K562 (cell line): Measurements from ENCODE around the gene HIP1R. TPM values are rescaled to one million over a fixed set of nuclear protein-coding genes. Genes with fewer than 3 reads are reported as not detected.

Source experiments
- CREB3L1 ChIP-seq: fragments of 450-650 bp; IDR thresholded peaks from 2 replicates; pipeline ENCODE4 v1.6.1; 2014; ENCODE audit warnings: low read depth, mild to moderate bottlenecking, moderate library complexity, borderline replicate concordance
- FOXK2 ChIP-seq, 2 experiments: fragments of 450-650 bp; IDR thresholded peaks in 1 of 2; conservative IDR thresholded peaks in 1 of 2; 2 replicates each; pipeline ENCODE4 v1.6.1; 2016; ENCODE audit warnings: low read depth in 2 of 2, mild to moderate bottlenecking in 1 of 2
- FOXP1 ChIP-seq: sonication (generic); formaldehyde crosslinking; IDR thresholded peaks from 2 replicates; pipeline ENCODE4 v1.8.0; 2022; ENCODE audit warnings: mild to moderate bottlenecking, missing genetic modification reagents
- MEF2D ChIP-seq: conservative IDR thresholded peaks from 2 replicates; pipeline ENCODE4 v1.6.1; 2016; ENCODE audit warnings: low read depth, missing genetic modification characterization, missing compliant biosample characterization
- MNT ChIP-seq, 2 experiments: fragments of 450-650 bp; conservative IDR thresholded peaks; 2 replicates each; pipeline ENCODE4 v1.6.1; 2017; ENCODE audit warnings: mild to moderate bottlenecking in 2 of 2, moderate library complexity in 2 of 2
- PRMT5 ChIP-seq: sonication (generic); formaldehyde crosslinking; IDR thresholded peaks from 2 replicates; pipeline ENCODE4 v1.5.0; 2020; ENCODE audit warnings: missing genetic modification reagents
- RAD21 ChIP-seq, 2 experiments: fragments of 250-450 bp in 1 of 2; fragments of 450-650 bp in 1 of 2; sonication (Bioruptor Pico) in 1 of 2; formaldehyde crosslinking in 1 of 2; IDR thresholded peaks in 1 of 2; conservative IDR thresholded peaks in 1 of 2; 2 replicates each; pipeline versions ENCODE4 v1.4.0 to v1.8.0; 2020 to 2022; ENCODE audit warnings: mild to moderate bottlenecking in 2 of 2, moderate library complexity in 1 of 2
- TARDBP ChIP-seq: fragments of 450-650 bp; IDR thresholded peaks from 2 replicates; pipeline ENCODE4 v1.6.1; 2016
- ZBTB40 ChIP-seq, 2 experiments: fragments of 450-650 bp in 1 of 2; sonication (generic) in 1 of 2; formaldehyde crosslinking in 1 of 2; IDR thresholded peaks; 2 replicates each; pipeline versions ENCODE4 v1.7.1 to v1.9.0; 2016 to 2022; ENCODE audit warnings: inconsistent platforms in 1 of 2, mild to moderate bottlenecking in 1 of 2, missing genetic modification reagents in 1 of 2
- ZBTB9 ChIP-seq: fragments of 450-650 bp; formaldehyde crosslinking; IDR thresholded peaks from 2 replicates; pipeline ENCODE4 v1.4.0; 2020; ENCODE audit warnings: mild to moderate bottlenecking, moderate library complexity
- ZC3H4 ChIP-seq: sonication (generic); formaldehyde crosslinking; IDR thresholded peaks from 2 replicates; pipeline ENCODE4 v1.9.0; 2021; ENCODE audit warnings: missing genetic modification reagents, borderline replicate concordance
- polyA plus RNA-seq, 8 experiments: library from polyadenylated mRNA; depleted of rRNA in 4 of 8; stranded (reverse) in 5 of 8; unstranded in 3 of 8; fragments of >200 nt; fragmentation: Nextera tagmentation in 2 of 8; fragmentation: Illumina TruSeq in 1 of 8; extraction: Ambion mirVana in 2 of 8; extraction: Trizol in 1 of 8; gene quantifications; 2 replicates each; pipeline versions ENCODE4 v1.2.1 to v1.2.3, GENCODE V29; 2011 to 2014; ENCODE audit warnings: inconsistent platforms in 1 of 8, missing spikeins in 1 of 8
- total RNA-seq, 7 experiments: library from RNA; depleted of rRNA in 6 of 7; stranded (reverse); fragments of >200 nt in 6 of 7; fragmentation: Illumina TruSeq in 2 of 7; extraction: Trizol in 2 of 7; gene quantifications; 2 replicates each; pipeline versions ENCODE4 v1.2.1 to v1.2.3, GENCODE V29; 2011 to 2021; ENCODE audit warnings: low replicate concordance in 1 of 7

The HIP1R gene
- total and polyA plus RNA-seq, 9 of the 15 experiments (the other 6 are each of a cell fraction or from before 2014, with no cell fraction given) = 0.15 to 31.0 (median 14.2) TPM

- TF ChIP-seq FOXP1 (no peak), ZBTB9 (0 out of 2 replicates have a peak, but pooled peaks have one; percentile 60), ZC3H4 (no peak), TARDBP (peak; percentile 100), ZBTB40 (IDR thresholded peaks at IDR 0.05) (peak; percentile 94), ZBTB40 (CRISPR knock-in tag; IDR thresholded peaks at IDR 0.05) (no peak), RAD21 (CRISPR knock-in tag; conservative IDR thresholded peaks at IDR 0.05 in 1 of 2, IDR thresholded peaks at IDR 0.05 in 1 of 2) (peak in 1 of 2 experiments; percentile 15; a peak in 1 of 4 replicates), PRMT5 (no peak), MNT (conservative IDR thresholded peaks at IDR 0.05) (peak; percentile 80 to 89), FOXK2 (conservative IDR thresholded peaks at IDR 0.05 in 1 of 2, IDR thresholded peaks at IDR 0.05 in 1 of 2; ENCODE audit: low read depth in 2 of 2) (peak; percentile 15 to 48; a peak in 1 of 4 replicates), MEF2D (no peak), CREB3L1 (peak; percentile 83)
Observed at GRCh38 chr12:122895704-122896636, 60.7 kb downstream of the HIP1R start, which contains the start of gene VPS37B (continued).
